ENCODE measurements around the gene NR4A1.

Gene NR4A1

GRCh38 chr12:52079576-52080402, 28.5 kb downstream of the NR4A1 start, which contains the start of gene SMIM41:
SMIM41 (plus strand) TSS chr12:52079704; CDS start chr12:52079780, 76 bp downstream.
- DNase-seq (ENCODE audit: low read depth, low spot score): no peak

- no peak for DNase-seq (ENCODE audit: low read depth, low spot score)
Observed at GRCh38 chr12:52080403-52081251, 29.4 kb downstream of the NR4A1 start.

GRCh38 chr12:52081263-52081733, 30.1 kb downstream of the NR4A1 start:
- DNase-seq (ENCODE audit: low read depth, low spot score): no peak

GRCh38 chr12:52082026-52082668, 30.9 kb downstream of the NR4A1 start:
- no peak for DNase-seq (ENCODE audit: low read depth, low spot score)

- no peak for DNase-seq (ENCODE audit: low read depth, low spot score)
Observed at GRCh38 chr12:52082669-52082987, 31.4 kb downstream of the NR4A1 start.

- no peak for DNase-seq (ENCODE audit: low read depth, low spot score)
Observed at GRCh38 chr12:52082988-52083637, 31.9 kb downstream of the NR4A1 start.

- DNase-seq (ENCODE audit: low read depth, low spot score): no peak
Observed at GRCh38 chr12:52083638-52083996, 32.4 kb downstream of the NR4A1 start.

- no peak for DNase-seq (ENCODE audit: low read depth, low spot score)
Observed at GRCh38 chr12:52084491-52085231, 33.4 kb downstream of the NR4A1 start.

- no peak for DNase-seq (ENCODE audit: low read depth, low spot score)
Observed at GRCh38 chr12:52085682-52086180, 34.5 kb downstream of the NR4A1 start.

GRCh38 chr12:52086366-52086765, 35.1 kb downstream of the NR4A1 start:
- DNase-seq (ENCODE audit: low read depth, low spot score): no peak

- no peak for DNase-seq (ENCODE audit: low read depth, low spot score)
Observed at GRCh38 chr12:52086944-52087835, 35.9 kb downstream of the NR4A1 start.

- DNase-seq (ENCODE audit: low read depth, low spot score): no peak
Observed at GRCh38 chr12:52087961-52088820, 36.9 kb downstream of the NR4A1 start.

- DNase-seq (ENCODE audit: low read depth, low spot score): no peak
Observed at GRCh38 chr12:52089491-52089890, 38.2 kb downstream of the NR4A1 start.

GRCh38 chr12:52090291-52090690, 39.0 kb downstream of the NR4A1 start:
- no peak for DNase-seq (ENCODE audit: low read depth, low spot score)

- DNase-seq (ENCODE audit: low read depth, low spot score): no peak
Observed at GRCh38 chr12:52091061-52091460, 39.8 kb downstream of the NR4A1 start.

GRCh38 chr12:52091869-52092268, 40.6 kb downstream of the NR4A1 start:
- no peak for DNase-seq (ENCODE audit: low read depth, low spot score)

- DNase-seq (ENCODE audit: low read depth, low spot score): no peak
Observed at GRCh38 chr12:52093346-52093745, 42.1 kb downstream of the NR4A1 start.

- no peak for DNase-seq (ENCODE audit: low read depth, low spot score)
Observed at GRCh38 chr12:52096332-52097044, 45.2 kb downstream of the NR4A1 start.
